GM12878 (cell line): ENCODE data around the gene ASAP2. TPM values are rescaled to one million over a fixed set of nuclear protein-coding genes. Genes with fewer than 3 reads are reported as not detected.

ENCODE experiments used
- ATAC-seq: fragments of 200-7000 bp; cut with Tn5 transposase; 3 replicates; pipeline ENCODE4 v1.9.1; 2020; ENCODE audit warnings: mild to moderate bottlenecking, moderate library complexity
- BruUV-seq: library from RNA; stranded (reverse); fragments of 400-500 nt; replicated peaks from 2 replicates; lab custom pipeline; 2021; lab: Mats Ljungman, UMichigan
- CTCF ChIA-PET: fragments of 300-600 bp; sonication (Branson Sonifier 250); formaldehyde crosslinking; extraction: SDS; loops from one replicate; lab custom pipeline; 2021; ENCODE audit warnings: inconsistent platforms; lab: Yijun Ruan, JAX
- POLR2A ChIA-PET: fragments of 350-600 bp; formaldehyde crosslinking; extraction: SDS; loops from one replicate; lab custom pipeline; 2021; ENCODE audit warnings: inconsistent platforms; lab: Charles Lee
- RAD21 ChIA-PET: fragments of 300-600 bp; sonication (Branson Sonifier 250); formaldehyde crosslinking; loops from one replicate; lab custom pipeline; 2023; ENCODE audit warnings: antibody characterized with exemption; ENCODE audit not compliant: unreplicated experiment; lab: Charles Lee
- SMC1A ChIA-PET: fragments of 300-600 bp; sonication (Branson Sonifier 250); formaldehyde crosslinking; loops from one replicate; lab custom pipeline; 2023; ENCODE audit not compliant: unreplicated experiment, uncharacterized antibody; lab: Charles Lee
- DNase-seq: peaks from one replicate; pipeline ENCODE4 v3.0.0-alpha.2; 2011; ENCODE audit warnings: low read depth, low spot score
- FAIRE-seq: peaks from 3 replicates; lab custom pipeline; 2011; peaks lifted over from hg19 to GRCh38; lab: Jason Lieb, UNC
- H2AFZ ChIP-seq: 2 replicates; pipeline ENCODE4 v1.6.0; 2011; ENCODE audit warnings: low read depth, low read length, control low read depth; ENCODE audit not compliant: control insufficient read depth
- H3K27ac ChIP-seq: 2 replicates; pipeline ENCODE4 v1.5.1; 2011; ENCODE audit warnings: control low read depth; ENCODE audit not compliant: control insufficient read depth, insufficient read depth
- H3K27me3 ChIP-seq, 2 experiments: replicated peaks in 1 of 2; 2 replicates each; pipeline versions ENCODE4 v1.6.0 to v1.6.1; 2011; ENCODE audit warnings: low read length in 1 of 2; ENCODE audit not compliant: control insufficient read depth in 2 of 2, insufficient read depth in 2 of 2
- H3K36me3 ChIP-seq, 2 experiments: 2 replicates each; pipeline ENCODE4 v1.5.1; 2011; ENCODE audit warnings: low read length in 1 of 2; ENCODE audit not compliant: control insufficient read depth in 2 of 2, insufficient read depth in 2 of 2
- H3K4me1 ChIP-seq: 2 replicates; pipeline ENCODE4 v1.6.1; 2011; ENCODE audit warnings: mild to moderate bottlenecking, low read length, moderate library complexity, mixed read lengths; ENCODE audit not compliant: control insufficient read depth, insufficient read depth
- H3K4me2 ChIP-seq: 2 replicates; pipeline ENCODE4 v1.6.0; 2011; ENCODE audit warnings: control low read depth; ENCODE audit not compliant: control insufficient read depth, insufficient read depth
- H3K4me3 ChIP-seq: fragments of 200-600 bp; sonication (generic); 2 replicates; pipeline ENCODE4 v1.5.1; 2016
- H3K79me2 ChIP-seq: 2 replicates; pipeline ENCODE4 v1.6.0; 2011; ENCODE audit warnings: low read length; ENCODE audit not compliant: control insufficient read depth, insufficient read depth
- H3K9ac ChIP-seq: 2 replicates; pipeline ENCODE4 v1.8.0; 2011; ENCODE audit warnings: low read length, control low read depth, mixed read lengths; ENCODE audit not compliant: control insufficient read depth, insufficient read depth
- H3K9me3 ChIP-seq: replicated peaks from 3 replicates; pipeline ENCODE4 v1.5.1; 2011; ENCODE audit warnings: mild to moderate bottlenecking, low read length; ENCODE audit not compliant: control insufficient read depth, insufficient read depth
- H4K20me1 ChIP-seq: 2 replicates; pipeline ENCODE4 v1.6.0; 2011; ENCODE audit not compliant: control insufficient read depth, insufficient read depth
- BHLHE40 ChIP-seq, 2 experiments: fragments of 450-650 bp in 1 of 2; IDR thresholded peaks; 2 replicates each; pipeline ENCODE4 v1.6.1; 2011 to 2017; ENCODE audit warnings: low read depth in 2 of 2, borderline replicate concordance in 1 of 2, improper control_type of control experiment in 1 of 2, low read length in 1 of 2, mild to moderate bottlenecking in 1 of 2
- CUX1 ChIP-seq: IDR thresholded peaks from 2 replicates; pipeline ENCODE4 v1.6.1; 2012; ENCODE audit warnings: improper control_type of control experiment, low read depth, low read length; ENCODE audit not compliant: insufficient replicate concordance
- EED ChIP-seq: sonication (generic); IDR thresholded peaks from 2 replicates; pipeline ENCODE4 v1.6.1; 2016; ENCODE audit warnings: antibody characterized with exemption, low read depth
- EGR1 ChIP-seq, 2 experiments: IDR thresholded peaks; 1 replicate in 1 of 2; 2 replicates in 1 of 2; pipeline ENCODE4 v1.6.1; 2011 to 2012; ENCODE audit warnings: low read depth in 2 of 2, low read length in 2 of 2, borderline replicate concordance in 1 of 2, mild to moderate bottlenecking in 1 of 2, moderate library complexity in 1 of 2
- ESRRA ChIP-seq: IDR thresholded peaks from 2 replicates; pipeline ENCODE4 v1.6.1; 2012; ENCODE audit warnings: mild to moderate bottlenecking, low read length, improper control_type of control experiment
- NFXL1 ChIP-seq: fragments of 450-650 bp; IDR thresholded peaks from 2 replicates; pipeline ENCODE4 v1.6.1; 2017; ENCODE audit warnings: antibody characterized with exemption, mild to moderate bottlenecking, borderline replicate concordance
- SMAD1 ChIP-seq: fragments of 450-650 bp; IDR thresholded peaks from 2 replicates; pipeline ENCODE4 v1.6.1; 2018; ENCODE audit warnings: mild to moderate bottlenecking, low read depth; ENCODE audit not compliant: partially characterized antibody
- SRF ChIP-seq, 2 experiments: IDR thresholded peaks; 2 replicates each; pipeline ENCODE4 v1.6.1; 2011; ENCODE audit warnings: low read depth in 2 of 2, low read length in 2 of 2, mild to moderate bottlenecking in 1 of 2, moderate library complexity in 1 of 2
- WGBS: methylation state at CpG from one replicate; pipeline ENCODE4 v1.1.6; 2016; ENCODE audit warnings: low lambda C conversion rate; ENCODE audit not compliant: insufficient replicate concordance, insufficient coverage; ENCODE audit errors: missing lambda C conversion rate; 5-methylcytosine and 5-hydroxymethylcytosine counted together
- in situ Hi-C: fragments of 300-500 bp; cut with MboI; formaldehyde crosslinking; loops from 9 replicates; pipeline ENCODE4 v1.14.3; 2018; ENCODE audit warnings: mixed read lengths
- intact Hi-C: fragments of 100-400 bp; cut with micrococcal nuclease; formaldehyde crosslinking; loops from one replicate; pipeline ENCODE4 v1.14.2; 2022; ENCODE audit not compliant: unreplicated experiment
- polyA plus RNA-seq, 11 experiments: library from polyadenylated mRNA; depleted of rRNA in 4 of 11; unstranded in 6 of 11; stranded (reverse) in 5 of 11; fragments of >200 nt; fragmentation: Nextera tagmentation in 4 of 11; fragmentation: Illumina TruSeq in 1 of 11; extraction: Ambion mirVana in 4 of 11; extraction: Trizol in 1 of 11; gene quantifications; 1 replicate in 1 of 11; 2 replicates in 10 of 11; pipeline versions ENCODE4 v1.2.1 to v1.2.3, GENCODE V29; 2011 to 2016; ENCODE audit warnings: inconsistent platforms in 2 of 11, missing spikeins in 2 of 11, low read depth in 1 of 11
- total RNA-seq, 4 experiments: library from RNA; depleted of rRNA in 3 of 4; stranded (reverse); fragments of >200 nt in 3 of 4; fragmentation: Illumina TruSeq in 1 of 4; extraction: Trizol in 1 of 4; gene quantifications; 2 replicates each; pipeline versions ENCODE4 v1.2.1 to v1.2.3, GENCODE V29; 2013 to 2021

The ASAP2 gene
- total and polyA plus RNA-seq, 10 of the 15 experiments (the other 5 are each of a cell fraction or from before 2014, with no cell fraction given): 0.05 to 0.27 (median 0.07) TPM; not detected in 4

- WGBS: 14% methylated on average over 2 of the region's 2 CpGs
- Histone ChIP-seq H3K9me3 (no peaks in the 10 kb centered on the region), H4K20me1 (no peaks in the 10 kb centered on the region), H3K79me2 (no peaks in the 10 kb centered on the region), H3K4me2 (no peak overlapping the region), H3K4me3 (no peak overlapping the region), H3K36me3 (no peaks in the 10 kb centered on the region), H3K27me3 (peaks cover 0 to 4% of the 10 kb centered on the region in 2 experiments; a peak in 1 of 4 replicates), H3K4me1 (no peaks in the 10 kb centered on the region), H3K9ac (no peak overlapping the region), H2AFZ (no peak overlapping the region), H3K27ac (no peak overlapping the region)
- no TSS peak for BruUV-seq
- ChIA-PET RAD21 (no interaction called here), SMC1A (no interaction called here), CTCF (interaction anchor here (0.8 kb wide), 1 partner anchor 412 kb away, joined by 3 read pairs; no protein-coding TSS in a partner anchor), POLR2A (no interaction called here)
- in situ Hi-C loops: no loop called here
- intact Hi-C loops: no loop called here
- DNase-seq: no peak
- no peak for ATAC-seq
- TF ChIP-seq CUX1 (no peak), EED (no peak), BHLHE40 (IDR thresholded peaks at IDR 0.05; ENCODE audit: borderline replicate concordance in 1 of 2, low read depth in 2 of 2, low read length in 1 of 2) (no peak), SRF (IDR thresholded peaks at IDR 0.05; ENCODE audit: low read depth in 2 of 2, low read length in 2 of 2) (no peak), EGR1 (IDR thresholded peaks at IDR 0.05; ENCODE audit: borderline replicate concordance in 1 of 2, low read depth in 2 of 2, low read length in 2 of 2) (no peak), ESRRA (no peak), NFXL1 (no peak), SMAD1 (no peak)
- no peak for FAIRE-seq
Measured at GRCh38 chr2:9276074-9276473, 69.5 kb downstream of the ASAP2 start.
